Renal cortex interstitium (tissue), 11 donors: ENCODE measurements around the gene DNAJA1. TPM values are rescaled to one million over a fixed set of nuclear protein-coding genes. Genes with fewer than 3 reads are reported as not detected.

Source experiments
- DNase-seq, 11 donors: peaks; one replicate each; pipeline ENCODE4 v3.0.0-alpha.2; 2013; ENCODE audit warnings: low read depth in 9 of 11, low spot score in 4 of 11; ENCODE audit errors: extremely low read depth in 1 of 11
- polyA plus RNA-seq, 3 donors: library from polyadenylated mRNA; unstranded; fragments of 120-200 nt; gene quantifications; one replicate each; pipeline ENCODE4 v1.2.1, GENCODE V29; 2013; ENCODE audit not compliant: insufficient read length in 3 of 3

Gene DNAJA1
- polyA plus RNA-seq, 3 donors = 188 to 274 (median 255) TPM

- no peak for DNase-seq
These were observed 5.3 kb upstream of the DNAJA1 start for GRCh38 chr9:33019797-33020196.

GRCh38 chr9:33022303-33022702 lies 2.8 kb upstream of the DNAJA1 start:
- no peak for DNase-seq

- no peak for DNase-seq
These were observed 2.3 kb upstream of the DNAJA1 start for GRCh38 chr9:33022755-33023154.

GRCh38 chr9:33023661-33024060 lies 1.4 kb upstream of the DNAJA1 start:
- no peak for DNase-seq

- DNase-seq = peak in 2 of 11 donors; percentile 15 to 35
These were observed 727 bp upstream of the DNAJA1 start for GRCh38 chr9:33024126-33024965.

- DNase-seq = peak in 8 of 11 donors; percentile 48 to 79 (median 74)
These were observed 684 bp downstream of the DNAJA1 start for GRCh38 chr9:33025572-33026342.

GRCh38 chr9:33029231-33029786 lies 4.2 kb downstream of the DNAJA1 start:
- DNase-seq = no peak

GRCh38 chr9:33030285-33030684 lies 5.2 kb downstream of the DNAJA1 start:
- DNase-seq = no peak

- no peak for DNase-seq
These were observed 7.2 kb downstream of the DNAJA1 start for GRCh38 chr9:33032292-33032691.

- DNase-seq = no peak
These were observed 7.8 kb downstream of the DNAJA1 start for GRCh38 chr9:33032865-33033264.

GRCh38 chr9:33040792-33041431 lies 15.8 kb downstream of the DNAJA1 start:
- no peak for DNase-seq

GRCh38 chr9:33041432-33042188 lies 16.5 kb downstream of the DNAJA1 start:
- DNase-seq = no peak

GRCh38 chr9:33042473-33042872 lies 17.4 kb downstream of the DNAJA1 start:
- no peak for DNase-seq

- DNase-seq = peak in 2 of 11 donors; percentile 1 to 2
These were observed 18.6 kb downstream of the DNAJA1 start for GRCh38 chr9:33043671-33044070.

- DNase-seq = peak in 10 of 11 donors; percentile 57 to 81 (median 76)
These were observed 19.1 kb downstream of the DNAJA1 start for GRCh38 chr9:33044162-33044673.

GRCh38 chr9:33044677-33045282 lies 19.7 kb downstream of the DNAJA1 start:
- peak in 2 of 11 donors; percentile 12 for DNase-seq

- no peak for DNase-seq
These were observed 21.0 kb downstream of the DNAJA1 start for GRCh38 chr9:33046061-33046460.

- DNase-seq = no peak
These were observed 23.0 kb downstream of the DNAJA1 start for GRCh38 chr9:33048054-33048465.
